ENCODE measurements around the gene UMODL1. TPM values are rescaled to one million over a fixed set of nuclear protein-coding genes. Genes with fewer than 3 reads are reported as not detected.

Gene UMODL1
- total and polyA plus RNA-seq, 2 donors from 2014 or later, result 0.39 TPM; not detected in 1

GRCh38 chr21:42148584-42148983 is 77.5 kb downstream of the UMODL1 start:
- H3K27me3 ChIP-seq (ENCODE audit: control insufficient read depth, insufficient read depth, low read length), result no peaks in the 10 kb centered on the region
- intact Hi-C loops (cut with DNase I), result loop anchor here (5.0 kb wide), 1 partner anchor 109 kb away; no protein-coding TSS in a partner anchor
- FAIRE-seq, result no peak

GRCh38 chr21:42149656-42150473 is 78.7 kb downstream of the UMODL1 start:
- intact Hi-C loops (cut with DNase I), result loop anchor here (5.0 kb wide), 1 partner anchor 107 kb away; no protein-coding TSS in a partner anchor
- no peak for TF ChIP-seq CTCF (IDR thresholded peaks at IDR 0.05; ENCODE audit: borderline replicate concordance, extremely low read depth, insufficient read depth)
- Histone ChIP-seq H3K36me3 (ENCODE audit: control insufficient read depth in 2 of 3, insufficient read depth in 3 of 3, low read length in 3 of 3) (no peaks in the 10 kb centered on the region), H3K27me3 (ENCODE audit: control insufficient read depth, insufficient read depth, low read length) (no peaks in the 10 kb centered on the region), H3K27ac (ENCODE audit: low read depth in 2 of 2, low read length in 2 of 2) (no peak overlapping the region), H3K4me1 (ENCODE audit: control insufficient read depth in 2 of 3, insufficient read depth in 2 of 3, low read depth in 1 of 3, low read length in 3 of 3) (peaks cover 4 to 8% (median 6%) of the 10 kb centered on the region in 3 donors), H3K9me3 (ENCODE audit: control insufficient read depth in 2 of 3, insufficient read depth in 1 of 3, low read length in 3 of 3) (no peaks in the 10 kb centered on the region), H3K4me3 (ENCODE audit: low read length in 3 of 3) (no peak overlapping the region), H3K9ac (ENCODE audit: low read length in 3 of 3) (no peak overlapping the region)
- FAIRE-seq (no peak), DNase-seq (peak in 1 of 5 donors; percentile 49)

More at GRCh38 chr21:42148584-42148983, 77.5 kb downstream of the UMODL1 start:
- Histone ChIP-seq H3K27ac (ENCODE audit: low read depth in 2 of 2, low read length in 2 of 2) (no peak overlapping the region), H3K36me3 (ENCODE audit: control insufficient read depth in 2 of 3, insufficient read depth in 3 of 3, low read length in 3 of 3) (no peaks in the 10 kb centered on the region), H3K4me1 (ENCODE audit: control insufficient read depth in 2 of 3, insufficient read depth in 2 of 3, low read depth in 1 of 3, low read length in 3 of 3) (peaks cover 4 to 8% (median 6%) of the 10 kb centered on the region in 3 donors), H3K9ac (ENCODE audit: low read length in 3 of 3) (no peak overlapping the region), H3K4me3 (ENCODE audit: low read length in 3 of 3) (no peak overlapping the region), H3K9me3 (ENCODE audit: control insufficient read depth in 2 of 3, insufficient read depth in 1 of 3, low read length in 3 of 3) (no peaks in the 10 kb centered on the region)
- no peak for TF ChIP-seq CTCF (IDR thresholded peaks at IDR 0.05; ENCODE audit: borderline replicate concordance, extremely low read depth, insufficient read depth)
- peak in 1 of 5 donors; percentile 22 for DNase-seq

- Histone ChIP-seq H3K4me3 (ENCODE audit: low read length in 3 of 3) (no peak overlapping the region), H3K27ac (ENCODE audit: low read depth in 2 of 2, low read length in 2 of 2) (no peak overlapping the region), H3K27me3 (ENCODE audit: control insufficient read depth, insufficient read depth, low read length) (no peaks in the 10 kb centered on the region), H3K4me1 (ENCODE audit: control insufficient read depth in 2 of 3, insufficient read depth in 2 of 3, low read depth in 1 of 3, low read length in 3 of 3) (peaks cover 4 to 8% (median 6%) of the 10 kb centered on the region in 3 donors), H3K36me3 (ENCODE audit: control insufficient read depth in 2 of 3, insufficient read depth in 3 of 3, low read length in 3 of 3) (no peaks in the 10 kb centered on the region), H3K9me3 (ENCODE audit: control insufficient read depth in 2 of 3, insufficient read depth in 1 of 3, low read length in 3 of 3) (no peaks in the 10 kb centered on the region), H3K9ac (ENCODE audit: low read length in 3 of 3) (no peak overlapping the region)
- FAIRE-seq (no peak), DNase-seq (peak in 1 of 5 donors; percentile 66)
- TF ChIP-seq CTCF (IDR thresholded peaks at IDR 0.05; ENCODE audit: borderline replicate concordance, extremely low read depth, insufficient read depth), result no peak
- intact Hi-C loops (cut with DNase I), result no loop called here
These were observed 79.5 kb downstream of the UMODL1 start for GRCh38 chr21:42150474-42151085.

All from kidney (tissue), 14 donors.